Activated CD4-positive, alpha-beta T cell treated with anti-CD3 and anti-CD28 coated beads, Interleukin-2, amount 10 ng/mL, durations not matched to agents 7 days and 5 days (primary cell): ENCODE measurements around the gene HDAC3. TPM values are rescaled to one million over a fixed set of nuclear protein-coding genes. Genes with fewer than 3 reads are reported as not detected.

Experiments
- CTCF ChIA-PET: fragments of 350-600 bp; sonication (Branson Sonifier 250); formaldehyde crosslinking; loops from one replicate; lab custom pipeline; 2021; ENCODE audit warnings: antibody characterized with exemption; lab: Charles Lee
- POLR2A ChIA-PET: fragments of 350-600 bp; sonication (Branson Sonifier 250); formaldehyde crosslinking; loops from one replicate; lab custom pipeline; 2021; ENCODE audit warnings: antibody characterized with exemption; lab: Charles Lee
- DNase-seq: peaks from one replicate; pipeline ENCODE4 v3.0.0-alpha.2; 2020
- H3K27ac Mint-ChIP-seq: one replicate; pipeline ENCODE4 v1.8.0; 2021; ENCODE audit warnings: mild to moderate bottlenecking, moderate library complexity, mixed read lengths
- H3K27me3 Mint-ChIP-seq: one replicate; pipeline ENCODE4 v1.8.0; 2021; ENCODE audit warnings: mixed read lengths
- H3K36me3 Mint-ChIP-seq: one replicate; pipeline ENCODE4 v1.8.0; 2021; ENCODE audit warnings: low read depth, mixed read lengths
- H3K4me1 Mint-ChIP-seq: one replicate; pipeline ENCODE4 v1.8.0; 2021; ENCODE audit warnings: mixed read lengths
- H3K4me3 Mint-ChIP-seq: one replicate; pipeline ENCODE4 v1.8.0; 2021; ENCODE audit warnings: mild to moderate bottlenecking, moderate library complexity, mixed read lengths
- H3K9me3 Mint-ChIP-seq: one replicate; pipeline ENCODE4 v1.8.0; 2021; ENCODE audit warnings: mixed read lengths
- total RNA-seq, 2 experiments: library from RNA; stranded (reverse); gene quantifications; one replicate each; pipeline ENCODE4 v1.2.3, GENCODE V29; 2021

Gene HDAC3
- 10 to 100 TPM; 70.2 to 73.9 TPM for total RNA-seq

DNA sequence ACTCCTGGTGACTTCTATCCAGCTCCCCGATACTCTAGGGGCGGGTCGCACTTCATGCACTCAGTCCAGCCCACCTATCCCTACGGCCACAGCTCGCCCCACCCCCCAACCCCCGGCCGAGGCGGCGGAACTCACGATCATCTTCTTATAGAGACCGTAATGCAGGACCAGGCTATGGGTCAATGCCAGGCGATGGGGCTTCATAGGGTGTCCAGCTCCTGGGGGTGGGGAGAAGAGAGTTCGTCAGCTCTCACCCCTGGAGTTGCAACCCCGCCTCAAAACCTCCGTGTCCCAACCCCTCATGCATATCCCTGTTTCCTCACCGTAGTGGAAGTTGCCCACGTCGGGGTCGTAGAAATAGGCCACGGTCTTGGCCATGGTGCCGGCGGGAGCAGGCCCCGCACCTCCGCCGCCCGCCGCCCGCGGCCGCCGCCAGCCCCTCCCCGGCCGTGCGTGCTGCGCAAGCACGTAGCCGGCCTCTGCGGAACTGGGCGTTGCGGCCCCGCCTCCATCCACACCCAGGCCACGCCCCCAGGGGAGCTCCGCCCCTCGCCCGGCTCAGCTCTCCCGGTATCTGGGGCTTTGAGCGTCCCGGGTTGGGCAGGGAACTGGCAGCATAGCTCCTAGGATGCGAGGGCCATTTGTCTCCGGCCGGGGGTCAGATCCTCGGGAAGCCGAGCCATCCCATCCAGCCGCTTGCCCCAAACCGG, at the start of gene HDAC3, which contains the start of gene RELL2:
HDAC3 (minus strand) TSS at position 437 of the 710 bp plus-strand sequence; CDS start at position 378, 59 bp downstream.
RELL2 (plus strand) TSS at position 585 of the 710 bp plus-strand sequence. CDS start 1,229 bp downstream, outside the sequence.
- Mint-ChIP-seq H3K36me3 (peaks cover 22% of the 10 kb centered on the region), H3K27me3 (no peaks in the 10 kb centered on the region), H3K27ac (peak within 1 kb of the TSS; percentile 90), H3K4me3 (peak within 1 kb of the TSS; percentile 92), H3K4me1 (peaks cover 51% of the 10 kb centered on the region), H3K9me3 (no peaks in the 10 kb centered on the region)
- ChIA-PET CTCF (interaction anchor here (0.6 to 17.2 kb wide), 13 partner anchors 9 to 1027 kb away, joined by 3 to 318 read pairs (median 6); partner anchors contain the start of genes DIAPH1 and FCHSD1), POLR2A (interaction anchor here (1.0 to 1.4 kb wide), 2 partner anchors 14 to 18 kb away, joined by 4 read pairs; partner anchors contain the start of genes DIAPH1 and FCHSD1)
- peak; percentile 92 for DNase-seq

DNA sequence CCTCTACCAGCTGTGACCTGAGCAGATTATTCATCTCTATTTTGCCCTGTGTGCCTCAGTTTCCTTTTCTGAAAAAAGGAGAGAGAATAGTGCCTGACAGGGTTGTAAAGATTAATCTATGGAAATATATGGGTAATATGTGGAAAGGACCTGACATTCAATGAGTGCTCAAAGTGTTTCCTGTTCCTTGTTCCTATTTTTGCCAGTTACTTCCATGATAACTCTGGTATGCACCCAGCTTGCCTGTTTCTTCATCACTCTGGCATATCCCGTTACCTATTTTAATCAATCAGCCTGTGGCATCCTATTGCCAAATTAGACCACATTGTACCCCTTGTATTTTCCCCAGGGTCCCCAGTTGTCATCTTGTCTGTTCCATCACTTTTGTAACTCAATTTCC, 48.9 kb upstream of the HDAC3 start:
- Mint-ChIP-seq H3K36me3 (no peaks in the 10 kb centered on the region), H3K27me3 (peaks cover 12% of the 10 kb centered on the region), H3K27ac (no peak overlapping the region)

DNA sequence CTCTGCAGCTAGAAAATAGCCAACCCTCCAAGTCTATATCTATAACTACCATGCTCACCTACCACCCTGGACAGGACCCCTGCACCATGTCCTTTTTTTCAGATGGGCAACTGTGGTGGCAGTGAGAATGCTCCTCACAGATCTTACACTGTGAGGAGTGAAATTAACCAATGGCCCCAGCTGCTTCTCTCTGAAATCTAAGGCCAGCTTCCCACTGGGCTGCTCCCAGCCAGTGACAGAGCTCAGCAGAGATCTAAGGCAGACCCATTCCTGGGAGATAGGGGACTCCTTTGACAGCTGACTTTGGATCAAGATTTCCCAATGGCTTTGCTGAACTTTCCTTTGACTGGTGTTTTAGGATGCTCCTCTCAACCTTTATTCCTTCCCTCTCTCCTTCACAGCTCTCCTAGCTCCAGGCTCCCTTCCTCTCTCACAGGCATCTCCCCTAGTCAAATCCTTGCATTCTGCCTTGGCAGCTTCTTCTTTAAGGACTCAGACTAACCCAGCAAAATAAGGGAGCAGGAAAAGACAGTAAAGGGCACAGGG, 47.0 kb upstream of the HDAC3 start:
- Mint-ChIP-seq H3K4me3 (no peak overlapping the region), H3K36me3 (no peaks in the 10 kb centered on the region), H3K27ac (peak overlapping the region; percentile 57), H3K27me3 (peaks cover 5% of the 10 kb centered on the region), H3K4me1 (peaks cover 37% of the 10 kb centered on the region), H3K9me3 (no peaks in the 10 kb centered on the region)
- no peak for DNase-seq
- ChIA-PET POLR2A (interaction anchor here (0.6 to 0.7 kb wide), 2 partner anchors 278 to 295 kb away, joined by 3 read pairs; no protein-coding TSS in a partner anchor), CTCF (interaction anchor here (0.8 to 5.9 kb wide), 5 partner anchors 10 to 277 kb away, joined by 3 to 43 read pairs (median 5); no protein-coding TSS in a partner anchor)

More for the DNA sequence above, 48.9 kb upstream of the HDAC3 start:
- no peak for DNase-seq
- Mint-ChIP-seq H3K4me3 (no peak overlapping the region), H3K9me3 (no peaks in the 10 kb centered on the region), H3K4me1 (peaks cover 38% of the 10 kb centered on the region)
- POLR2A ChIA-PET: no interaction called here
- CTCF ChIA-PET: no interaction called here

DNA sequence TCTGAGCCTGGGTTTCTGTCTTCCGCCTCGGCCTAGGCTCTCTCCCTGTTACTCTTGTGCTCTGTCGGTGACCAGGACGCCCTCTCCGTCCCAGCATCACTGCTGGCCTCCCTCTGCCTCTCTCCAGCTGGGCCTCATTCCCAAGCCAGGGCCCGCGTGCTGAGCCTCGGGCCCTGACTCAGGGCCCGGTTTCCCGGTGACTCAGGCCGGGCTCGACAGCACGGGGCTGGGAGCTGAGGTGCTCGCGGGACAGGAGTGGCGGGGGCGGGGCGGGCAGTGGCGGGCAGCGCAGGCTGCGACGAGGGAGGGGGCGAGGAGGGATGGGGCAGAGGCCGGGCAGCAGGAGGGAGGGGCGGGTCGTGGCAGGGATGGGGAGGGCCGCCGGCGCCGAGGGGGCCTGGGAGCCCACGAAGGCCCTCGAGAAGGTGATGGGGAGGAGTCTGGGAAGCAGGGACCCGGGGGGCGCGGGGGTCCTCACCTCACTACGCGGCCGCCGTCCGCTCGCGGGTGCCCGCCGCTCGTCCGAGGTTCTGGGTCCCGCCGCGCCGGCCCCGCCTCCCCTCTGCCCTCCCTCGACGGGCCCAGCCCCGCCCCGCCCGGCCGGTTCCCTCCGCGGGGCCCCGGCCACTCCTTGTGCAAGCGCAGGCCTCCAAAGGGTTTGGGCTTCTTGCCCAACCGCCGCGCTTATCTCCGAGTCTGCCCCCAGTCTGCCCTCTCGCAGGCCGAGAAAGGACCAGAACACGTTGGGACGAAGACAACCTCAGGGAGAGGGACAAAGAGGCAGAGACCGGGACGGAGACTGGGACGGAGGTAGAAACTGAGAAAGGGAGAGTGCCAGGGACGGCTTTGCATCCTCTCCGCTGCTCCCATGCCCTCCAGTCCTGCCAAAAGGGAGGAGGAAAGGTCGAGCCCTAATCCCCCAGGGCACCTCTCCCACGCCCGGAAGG, 45.3 kb upstream of the HDAC3 start, which contains the start of gene ARAP3:
ARAP3 (minus strand) TSS at position 536 of the 947 bp plus-strand sequence. CDS start 1,744 bp downstream, outside the sequence.
- POLR2A ChIA-PET: no interaction called here
- peak; percentile 26 for DNase-seq
- Mint-ChIP-seq H3K36me3 (no peaks in the 10 kb centered on the region), H3K27me3 (peaks cover 3% of the 10 kb centered on the region), H3K9me3 (no peaks in the 10 kb centered on the region), H3K27ac (peak within 1 kb of the TSS; percentile 88), H3K4me1 (peaks cover 35% of the 10 kb centered on the region), H3K4me3 (peak within 1 kb of the TSS; percentile 59)
- CTCF ChIA-PET: interaction anchor here (1.3 to 5.9 kb wide), 4 partner anchors 11 to 279 kb away, joined by 3 to 43 read pairs (median 10); no protein-coding TSS in a partner anchor

DNA sequence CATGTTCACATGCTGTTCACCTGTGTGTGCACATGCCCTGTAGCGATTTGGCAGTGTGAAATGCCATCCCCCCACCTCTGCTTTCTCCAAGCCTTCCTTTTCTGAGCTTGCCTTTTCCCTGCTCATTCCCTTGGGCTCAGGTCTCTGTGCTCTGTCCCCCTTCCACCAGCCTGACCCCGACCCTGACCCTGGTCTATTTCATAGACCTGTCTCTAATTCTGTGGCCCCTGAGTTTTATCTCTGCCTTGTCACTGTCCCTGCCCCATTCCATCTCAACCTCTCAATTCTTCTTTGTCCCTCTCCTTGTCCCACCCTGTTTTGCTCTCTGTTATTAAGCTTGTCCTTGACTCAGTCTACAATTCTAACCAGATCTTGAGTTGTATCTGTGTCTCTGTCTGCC, 44.6 kb upstream of the HDAC3 start:
- H3K36me3 Mint-ChIP-seq: no peaks in the 10 kb centered on the region
- no peak for DNase-seq
- H3K27me3 Mint-ChIP-seq: peaks cover 3% of the 10 kb centered on the region
- ChIA-PET POLR2A (no interaction called here), CTCF (interaction anchor here (1.4 to 5.9 kb wide), 4 partner anchors 12 to 279 kb away, joined by 3 to 43 read pairs (median 10); no protein-coding TSS in a partner anchor)
- H3K27ac Mint-ChIP-seq: peak overlapping the region; percentile 85
- no peaks in the 10 kb centered on the region for H3K9me3 Mint-ChIP-seq
- H3K4me1 Mint-ChIP-seq: peaks cover 35% of the 10 kb centered on the region
- H3K4me3 Mint-ChIP-seq: peak overlapping the region; percentile 54

DNA sequence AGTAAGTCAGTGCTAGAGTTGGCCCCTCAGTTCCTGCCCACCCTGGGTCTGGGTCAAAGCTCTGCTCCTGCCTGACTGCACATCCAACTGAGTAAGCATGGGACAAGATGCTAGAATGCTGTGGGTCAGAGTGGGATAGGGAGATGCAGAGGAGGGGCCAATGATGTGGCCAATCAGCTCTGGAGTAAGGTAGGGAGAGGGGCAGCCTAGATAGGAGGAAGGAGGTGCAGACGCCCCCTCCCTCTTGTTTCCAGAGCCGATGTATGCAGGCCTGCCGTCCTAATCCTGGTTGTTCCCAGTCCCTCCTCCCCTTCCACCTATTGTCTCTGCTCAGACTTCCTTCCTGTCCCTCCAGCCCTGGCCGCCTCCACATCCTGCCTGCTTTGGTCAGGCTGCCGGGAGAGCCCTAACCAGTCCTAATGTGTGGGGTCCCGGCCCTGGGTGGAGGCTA, 44.1 kb upstream of the HDAC3 start:
- H3K36me3 Mint-ChIP-seq: no peaks in the 10 kb centered on the region
- peak overlapping the region; percentile 76 for H3K27ac Mint-ChIP-seq
- peaks cover 35% of the 10 kb centered on the region for H3K4me1 Mint-ChIP-seq
- no peaks in the 10 kb centered on the region for H3K9me3 Mint-ChIP-seq
- peaks cover 3% of the 10 kb centered on the region for H3K27me3 Mint-ChIP-seq
- DNase-seq: no peak
- POLR2A ChIA-PET: no interaction called here
- H3K4me3 Mint-ChIP-seq: peak overlapping the region; percentile 28
- CTCF ChIA-PET: interaction anchor here (1.4 to 5.9 kb wide), 3 partner anchors 12 to 280 kb away, joined by 3 to 43 read pairs (median 18); no protein-coding TSS in a partner anchor

DNA sequence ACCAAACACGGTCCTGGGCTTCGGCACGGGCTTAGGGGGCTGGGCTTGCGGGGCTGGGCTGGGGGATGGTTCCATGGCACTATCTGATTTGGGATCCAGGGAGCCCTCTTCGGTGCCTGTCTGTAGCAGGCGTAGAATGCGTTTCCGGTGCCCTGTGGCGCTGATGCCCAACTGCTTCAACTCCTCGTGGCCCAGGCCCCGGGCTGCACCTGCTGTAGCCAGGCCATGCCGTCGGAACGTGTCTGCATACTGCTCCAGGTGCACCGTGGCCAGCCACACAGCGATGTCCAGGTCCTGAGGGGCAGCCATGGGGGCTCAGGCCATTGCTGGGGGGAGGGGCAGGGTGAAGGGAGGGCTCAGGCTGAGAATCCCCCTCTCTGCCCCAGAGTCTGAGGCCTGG, 43.5 kb upstream of the HDAC3 start:
- POLR2A ChIA-PET: no interaction called here

DNA sequence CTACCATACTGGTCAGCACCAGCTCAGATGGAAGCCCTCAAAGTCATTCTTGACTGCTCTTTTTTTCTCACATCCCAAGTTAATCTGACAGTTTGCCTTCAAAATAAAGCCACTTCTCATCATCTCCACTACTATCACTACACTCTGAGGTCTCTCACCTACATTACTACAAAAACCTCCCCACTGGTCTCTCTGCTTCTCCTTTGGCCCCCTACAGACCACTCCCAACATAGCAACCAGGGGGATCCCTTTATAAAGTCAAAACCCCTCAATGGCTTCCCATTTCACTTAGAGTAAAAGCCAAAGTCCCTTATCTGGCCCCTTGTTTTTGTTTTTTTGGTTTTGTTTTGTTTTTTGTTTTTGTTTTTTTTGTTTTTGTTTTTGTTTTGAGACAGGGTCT, 40.8 kb upstream of the HDAC3 start:
- DNase-seq: no peak
- no peaks in the 10 kb centered on the region for H3K9me3 Mint-ChIP-seq
- no peak overlapping the region for H3K27ac Mint-ChIP-seq
- CTCF ChIA-PET: interaction anchor here (0.9 to 2.1 kb wide), 3 partner anchors 18 to 202 kb away, joined by 3 to 7 read pairs (median 3); partner anchors contain the start of gene DIAPH1
- POLR2A ChIA-PET: no interaction called here
- peaks cover 16% of the 10 kb centered on the region for H3K4me1 Mint-ChIP-seq
- no peak overlapping the region for H3K4me3 Mint-ChIP-seq
- no peaks in the 10 kb centered on the region for H3K36me3 Mint-ChIP-seq
- H3K27me3 Mint-ChIP-seq: peaks cover 3% of the 10 kb centered on the region

More for the DNA sequence above, 43.5 kb upstream of the HDAC3 start:
- no peak overlapping the region for H3K27ac Mint-ChIP-seq
- no peaks in the 10 kb centered on the region for H3K36me3 Mint-ChIP-seq
- CTCF ChIA-PET: interaction anchor here (1.2 to 5.9 kb wide), 4 partner anchors 11 to 163 kb away, joined by 3 to 43 read pairs (median 4); no protein-coding TSS in a partner anchor
- DNase-seq: no peak
- peaks cover 3% of the 10 kb centered on the region for H3K27me3 Mint-ChIP-seq
- peaks cover 35% of the 10 kb centered on the region for H3K4me1 Mint-ChIP-seq
- H3K4me3 Mint-ChIP-seq: no peak overlapping the region
- H3K9me3 Mint-ChIP-seq: no peaks in the 10 kb centered on the region

DNA sequence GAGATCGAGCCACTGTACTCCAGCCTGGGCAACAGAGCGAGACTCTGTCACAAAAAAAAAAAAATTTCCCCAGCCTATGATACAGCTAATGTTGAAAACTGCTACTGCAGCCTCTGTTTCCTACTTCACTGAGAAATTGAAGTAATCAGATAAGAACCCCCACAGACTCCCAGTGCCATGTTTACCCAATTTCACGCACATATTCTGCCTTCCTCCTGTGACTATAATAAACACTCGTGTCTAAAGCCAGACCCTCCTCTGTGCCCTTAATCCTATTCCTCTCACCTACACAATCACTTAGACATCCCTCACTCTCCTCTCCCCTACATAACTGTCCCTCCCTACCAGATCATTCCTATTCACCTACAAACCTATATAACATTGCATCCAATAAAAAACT, 39.0 kb upstream of the HDAC3 start:
- Mint-ChIP-seq H3K27me3 (peaks cover 3% of the 10 kb centered on the region), H3K4me1 (peaks cover 3% of the 10 kb centered on the region), H3K4me3 (no peak overlapping the region), H3K27ac (no peak overlapping the region), H3K36me3 (no peaks in the 10 kb centered on the region), H3K9me3 (no peaks in the 10 kb centered on the region)
- ChIA-PET POLR2A (interaction anchor here (0.8 kb wide), 1 partner anchor 25 kb away, joined by 3 read pairs; the partner anchor contains the start of gene FCHSD1), CTCF (interaction anchor here (2.1 kb wide), 1 partner anchor 56 kb away, joined by 7 read pairs; the partner anchor contains the start of gene DIAPH1)
- no peak for DNase-seq

DNA sequence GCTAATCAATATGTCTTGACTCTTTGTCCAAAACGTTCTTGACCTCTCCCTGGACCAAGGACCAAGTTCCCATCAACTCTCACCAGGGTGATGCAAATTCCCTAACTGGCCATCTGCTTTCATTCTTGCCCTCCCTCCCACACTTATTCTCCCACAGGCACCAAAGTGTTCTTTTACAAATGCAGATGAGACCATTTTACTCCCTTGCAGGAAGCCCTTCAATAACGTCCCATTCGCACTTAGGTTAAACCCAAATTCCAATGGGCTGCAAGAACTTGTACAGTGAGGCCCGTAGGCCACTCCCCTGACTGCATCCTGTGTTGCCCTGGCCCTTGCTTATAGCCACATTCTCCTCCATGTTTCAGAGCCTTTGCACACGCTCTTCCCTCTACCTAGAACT, 38.1 kb upstream of the HDAC3 start:
- no peaks in the 10 kb centered on the region for H3K4me1 Mint-ChIP-seq
- H3K4me3 Mint-ChIP-seq: no peak overlapping the region
- DNase-seq: no peak
- peaks cover 3% of the 10 kb centered on the region for H3K27me3 Mint-ChIP-seq
- ChIA-PET CTCF (interaction anchor here (2.1 kb wide), 1 partner anchor 17 kb away, joined by 6 read pairs; no protein-coding TSS in a partner anchor), POLR2A (no interaction called here)
- H3K27ac Mint-ChIP-seq: no peak overlapping the region
- no peaks in the 10 kb centered on the region for H3K36me3 Mint-ChIP-seq
- H3K9me3 Mint-ChIP-seq: no peaks in the 10 kb centered on the region
